Astrocyte of the spinal cord (primary cell): ENCODE results near the gene ACTN2.

Experiments
- DNase-seq: peaks from one replicate; pipeline ENCODE4 v3.0.0; 2011; ENCODE audit warnings: low read depth, low spot score
- H3K4me3 ChIP-seq: 2 replicates; pipeline ENCODE4 v1.5.1; 2011; ENCODE audit warnings: low read depth, mild to moderate bottlenecking, low read length, moderate library complexity
- in situ Hi-C: cut with HindIII; loops from 2 replicates; pipeline ENCODE4 v1.10.0; 2017; ENCODE audit warnings: low sequenced_read_pairs
- TF ChIP-seq, protein P1 (sequence below): IDR thresholded peaks from 2 replicates; pipeline ENCODE4 v1.5.1; 2012; ENCODE audit warnings: low read depth, mild to moderate bottlenecking, low read length, inconsistent platforms

ACTN2 gene

DNA sequence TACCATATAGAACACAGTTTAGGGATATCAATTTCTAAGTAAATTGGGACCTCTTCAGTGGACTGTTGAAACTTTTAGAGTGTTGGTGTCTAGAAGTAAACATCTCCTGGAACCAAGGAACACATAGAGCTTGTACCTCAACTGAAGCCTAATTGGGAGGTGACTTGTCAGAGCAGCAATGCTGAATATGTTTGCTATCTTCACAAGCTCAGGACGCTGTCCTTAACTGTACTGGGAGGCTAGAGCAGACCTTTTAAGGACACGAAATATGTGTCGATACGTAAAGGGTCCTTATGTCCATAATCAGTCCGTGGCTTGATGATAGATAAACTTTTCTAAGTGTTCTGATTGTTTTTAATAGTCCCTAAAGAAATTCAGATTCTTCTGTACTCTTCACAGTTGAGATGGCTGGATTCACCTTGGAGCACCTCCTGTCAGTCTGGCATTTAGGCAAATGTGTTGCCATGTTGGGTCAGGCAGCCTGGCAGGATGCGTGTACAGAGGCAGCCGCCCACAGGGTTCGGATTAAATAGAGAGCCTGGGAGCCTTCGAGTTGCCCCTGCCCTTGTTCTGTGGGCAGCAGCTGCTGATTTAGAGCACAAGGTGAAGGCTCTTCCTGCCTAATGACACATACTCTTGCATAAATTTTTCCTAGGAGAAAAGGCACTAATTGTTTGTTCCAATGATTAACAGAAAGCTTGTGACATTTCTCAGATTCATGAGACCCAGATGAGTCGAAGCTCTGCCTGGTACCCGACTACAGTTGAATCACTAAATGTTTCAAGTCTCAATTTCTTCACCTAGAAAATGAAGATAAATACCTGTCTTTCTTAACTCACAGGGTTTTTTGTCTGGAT is 3.6 kb downstream of the ACTN2 start:
- in situ Hi-C loops, result no loop called here
- no peak for DNase-seq
- H3K4me3 ChIP-seq, result no peak overlapping the region
- TF ChIP-seq, protein P1, sequence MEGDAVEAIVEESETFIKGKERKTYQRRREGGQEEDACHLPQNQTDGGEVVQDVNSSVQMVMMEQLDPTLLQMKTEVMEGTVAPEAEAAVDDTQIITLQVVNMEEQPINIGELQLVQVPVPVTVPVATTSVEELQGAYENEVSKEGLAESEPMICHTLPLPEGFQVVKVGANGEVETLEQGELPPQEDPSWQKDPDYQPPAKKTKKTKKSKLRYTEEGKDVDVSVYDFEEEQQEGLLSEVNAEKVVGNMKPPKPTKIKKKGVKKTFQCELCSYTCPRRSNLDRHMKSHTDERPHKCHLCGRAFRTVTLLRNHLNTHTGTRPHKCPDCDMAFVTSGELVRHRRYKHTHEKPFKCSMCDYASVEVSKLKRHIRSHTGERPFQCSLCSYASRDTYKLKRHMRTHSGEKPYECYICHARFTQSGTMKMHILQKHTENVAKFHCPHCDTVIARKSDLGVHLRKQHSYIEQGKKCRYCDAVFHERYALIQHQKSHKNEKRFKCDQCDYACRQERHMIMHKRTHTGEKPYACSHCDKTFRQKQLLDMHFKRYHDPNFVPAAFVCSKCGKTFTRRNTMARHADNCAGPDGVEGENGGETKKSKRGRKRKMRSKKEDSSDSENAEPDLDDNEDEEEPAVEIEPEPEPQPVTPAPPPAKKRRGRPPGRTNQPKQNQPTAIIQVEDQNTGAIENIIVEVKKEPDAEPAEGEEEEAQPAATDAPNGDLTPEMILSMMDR, result no peak

DNA sequence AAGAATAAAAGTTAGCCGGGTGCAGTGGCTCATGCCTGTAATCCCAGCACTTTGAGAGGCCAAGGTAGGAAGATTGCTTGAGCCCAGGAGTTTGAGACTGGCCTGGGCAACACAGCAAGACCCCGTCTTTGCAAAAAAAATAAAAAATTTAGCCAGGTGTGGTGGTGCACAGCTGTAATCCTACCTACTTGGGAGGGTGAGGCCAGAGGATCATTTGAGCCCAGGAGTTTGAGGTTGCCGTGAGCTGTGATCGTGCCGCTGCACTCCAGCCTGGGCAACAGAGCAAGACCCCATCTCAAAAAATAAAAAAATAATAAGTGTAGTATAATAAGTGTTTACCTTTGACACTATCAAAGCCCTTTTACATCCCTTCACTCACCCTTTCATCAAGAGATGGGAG is 5.0 kb downstream of the ACTN2 start:
- in situ Hi-C loops, result no loop called here
- TF ChIP-seq, protein P1, result no peak

DNA sequence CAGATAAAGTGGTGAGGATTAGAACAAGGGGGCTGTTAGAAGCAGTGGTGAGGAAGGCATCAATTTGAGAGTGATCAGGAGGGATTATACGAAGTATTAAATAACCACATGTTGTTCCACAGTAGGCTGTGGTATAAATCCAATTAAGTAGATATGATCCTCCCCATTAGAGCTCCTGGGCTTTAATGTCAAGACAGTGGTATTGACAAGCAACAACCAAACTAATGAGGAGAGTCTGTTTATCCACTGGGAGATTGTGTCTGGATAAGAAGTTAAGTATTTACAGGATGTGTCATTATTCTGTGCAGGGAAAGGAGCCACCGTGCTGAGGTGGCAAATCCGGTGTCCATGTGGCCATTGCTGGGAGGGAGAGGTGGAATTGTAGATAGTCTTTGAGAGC is 5.8 kb downstream of the ACTN2 start:
- no peak for DNase-seq
- in situ Hi-C loops, result no loop called here
- no peak overlapping the region for H3K4me3 ChIP-seq
- TF ChIP-seq, protein P1, result no peak

More for the DNA sequence above, 5.0 kb downstream of the ACTN2 start:
- no peak for DNase-seq
- no peak overlapping the region for H3K4me3 ChIP-seq

DNA sequence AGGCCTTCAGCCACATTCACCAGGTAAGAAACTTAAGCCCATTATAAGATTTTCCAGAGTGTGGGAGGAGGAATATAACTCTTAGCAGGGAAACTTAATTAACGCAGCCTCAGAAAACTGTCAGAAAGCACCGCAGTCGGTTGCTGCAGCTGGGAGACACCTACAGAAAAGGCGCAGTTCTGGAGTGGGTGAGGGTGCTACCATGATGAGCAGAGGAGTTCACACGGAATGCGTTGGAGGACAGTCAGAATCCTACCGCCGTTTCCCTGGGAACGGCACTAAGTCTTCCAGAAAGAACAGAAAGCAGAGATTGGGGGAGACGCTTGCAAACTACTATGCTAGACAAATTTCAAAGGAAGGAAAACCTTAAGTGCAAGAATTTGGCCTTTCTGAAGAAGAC is 6.4 kb downstream of the ACTN2 start:
- in situ Hi-C loops, result no loop called here
- TF ChIP-seq, protein P1, result no peak

DNA sequence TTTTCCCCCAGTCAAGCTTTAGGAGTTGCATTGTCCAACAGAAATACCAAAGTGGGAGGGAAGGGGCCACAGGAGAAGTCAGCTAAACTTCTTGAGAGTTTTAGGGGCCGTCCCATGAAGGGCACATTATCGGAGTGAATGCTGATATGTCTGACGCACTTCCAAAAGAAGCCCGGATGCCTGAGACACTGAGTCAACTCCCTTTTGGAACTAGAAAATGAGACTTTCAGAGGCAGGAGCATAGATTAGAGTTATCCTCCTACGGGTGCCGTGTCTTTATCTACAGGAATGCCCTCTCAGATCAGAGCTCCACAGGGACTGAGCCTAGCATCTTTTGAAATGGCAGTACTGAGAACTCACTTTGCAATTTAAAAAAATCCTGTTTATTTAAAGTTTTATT is 13.1 kb downstream of the ACTN2 start:
- DNase-seq, result no peak
- in situ Hi-C loops, result no loop called here
- no peak overlapping the region for H3K4me3 ChIP-seq
- TF ChIP-seq, protein P1, result no peak

More for the DNA sequence above, 6.4 kb downstream of the ACTN2 start:
- H3K4me3 ChIP-seq, result no peak overlapping the region
- DNase-seq, result no peak

DNA sequence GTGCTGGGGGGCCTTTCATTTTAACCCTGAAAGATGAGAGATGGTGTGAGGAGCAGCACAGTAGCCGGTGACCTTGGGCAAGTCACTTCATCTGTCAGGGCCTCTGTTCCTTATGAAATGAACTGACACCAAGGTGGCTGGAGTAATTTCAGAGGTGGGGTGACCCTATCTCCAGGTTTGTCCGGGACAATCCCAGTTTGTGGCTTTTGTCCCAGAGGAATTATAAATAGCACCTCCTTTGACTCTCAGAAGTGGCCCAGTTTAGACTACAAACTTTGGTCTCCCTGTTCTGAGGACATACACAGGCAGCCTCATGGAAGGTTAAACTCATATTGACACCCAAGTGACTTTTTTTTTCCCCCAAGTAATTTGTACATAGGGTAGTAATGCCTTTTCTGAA is 14.6 kb downstream of the ACTN2 start:
- no peak for DNase-seq
- TF ChIP-seq, protein P1, result no peak
- in situ Hi-C loops, result no loop called here
- no peak overlapping the region for H3K4me3 ChIP-seq
